Measurements from ENCODE around the gene ALDH3A1.

- TF ChIP-seq CTCF (IDR thresholded peaks at IDR 0.05) (no peak), EP300 (IDR thresholded peaks at IDR 0.05) (no peak)
Observed at GRCh38 chr17:19706791-19707727, 41.0 kb downstream of the ALDH3A1 start.

Measured in stomach (tissue), 4 donors.